Adrenal gland (tissue), 12 donors: ENCODE data around the gene MTOR. TPM values are rescaled to one million over a fixed set of nuclear protein-coding genes. Genes with fewer than 3 reads are reported as not detected.

Experiments used
- DNase-seq, 7 donors: peaks; one replicate each; pipeline ENCODE4 v3.0.0-alpha.2; 2019 to 2020
- H3K27ac ChIP-seq, 5 donors: fragments of 200-600 bp; sonication (generic) in 4 of 5; 1 replicate in 3 of 5; 2 replicates in 2 of 5; pipeline versions ENCODE4 v1.5.1 to v1.8.0; 2016 to 2020; ENCODE audit warnings: mild to moderate bottlenecking in 1 of 5
- H3K27me3 ChIP-seq: fragments of 200-600 bp; 2 replicates; pipeline ENCODE4 v1.8.0; 2021
- H3K36me3 ChIP-seq, 2 donors: fragments of 200-600 bp; replicated peaks in 1 of 2; 1 replicate in 1 of 2; 2 replicates in 1 of 2; pipeline versions ENCODE4 v1.5.1 to v1.8.0; 2018 to 2022
- H3K4me1 ChIP-seq, 2 donors: fragments of 200-600 bp; replicated peaks in 1 of 2; 1 replicate in 1 of 2; 2 replicates in 1 of 2; pipeline versions ENCODE4 v1.5.1 to v1.8.0; 2018 to 2021
- H3K4me3 ChIP-seq, 4 donors: fragments of 200-600 bp; sonication (generic) in 3 of 4; one replicate each; pipeline ENCODE4 v1.5.1; 2016 to 2018
- H3K9me3 ChIP-seq, 3 donors: fragments of 200-600 bp; sonication (generic) in 1 of 3; replicated peaks in 1 of 3; 1 replicate in 2 of 3; 2 replicates in 1 of 3; pipeline versions ENCODE4 v1.5.1 to v1.8.0; 2016 to 2021
- POLR2A ChIP-seq, 2 donors: fragments of 450-650 bp; IDR thresholded peaks; one replicate each; pipeline ENCODE4 v1.6.1; 2017; ENCODE audit warnings: antibody characterized with exemption in 2 of 2, mild to moderate bottlenecking in 2 of 2, moderate library complexity in 1 of 2
- WGBS, 4 donors: extraction: QIAGEN DNeasy Blood & Tissue Kit in 2 of 4; methylation state at CpG; one replicate each; pipeline versions ENCODE4 v1.1.5 to v1.1.7; 2013 to 2017; 5-methylcytosine and 5-hydroxymethylcytosine counted together
- intact Hi-C, 2 donors: fragments of 100-400 bp; cut with DNase I; formaldehyde crosslinking; loops; one replicate each; pipeline versions ENCODE4 v1.14.1 to v1.15.0; 2022 to 2023
- polyA plus RNA-seq, 3 donors: library from polyadenylated mRNA; stranded (reverse); fragments of 200-250 nt in 2 of 3; fragments of 350-450 nt in 1 of 3; fragmentation: Illumina TruSeq in 1 of 3; extraction: RNeasy Lipid Tissue Mini Kit (QIAGEN cat#74804) in 1 of 3; gene quantifications; one replicate each; pipeline ENCODE4 v1.2.3, GENCODE V29; 2013 to 2014
- total RNA-seq, 9 donors: library from RNA; depleted of rRNA in 4 of 9; stranded (reverse); fragments of >200 nt in 4 of 9; fragments of 120-200 nt in 1 of 9; fragmentation: NEBNext Ultra II Directional in 1 of 9; extraction: Animal tissue kit (Norgen Biotek cat#: 25700) in 1 of 9; gene quantifications; one replicate each; pipeline versions ENCODE4 v1.1.0 to v1.2.4, GENCODE V29; 2013 to 2023
- TF ChIP-seq, protein P1 (sequence below), 6 experiments: fragments of 450-650 bp in 4 of 6; fragments of 200-600 bp in 2 of 6; sonication (generic) in 1 of 6; IDR thresholded peaks; 1 replicate in 5 of 6; 2 replicates in 1 of 6; pipeline versions ENCODE4 v1.5.1 to v1.8.0; 2016 to 2021; ENCODE audit warnings: antibody characterized with exemption in 6 of 6, mild to moderate bottlenecking in 2 of 6, moderate library complexity in 1 of 6
- donor health status: healthy with polysubstance abuse.
- donor health status: Bipolar disorder and iron deficiency.
- donor health status: DM: yes; HTN: yes; CAD: no.
- donor health status: DM: no; HTN: no; CAD: no.
- donor health status: DM: no; HTN: no; CAD: no.
- donor health status: DM: yes; HTN: yes; CAD: no.

The MTOR gene
- total and polyA plus RNA-seq, 12 donors, result 21.4 to 45.3 (median 33.4) TPM

DNA sequence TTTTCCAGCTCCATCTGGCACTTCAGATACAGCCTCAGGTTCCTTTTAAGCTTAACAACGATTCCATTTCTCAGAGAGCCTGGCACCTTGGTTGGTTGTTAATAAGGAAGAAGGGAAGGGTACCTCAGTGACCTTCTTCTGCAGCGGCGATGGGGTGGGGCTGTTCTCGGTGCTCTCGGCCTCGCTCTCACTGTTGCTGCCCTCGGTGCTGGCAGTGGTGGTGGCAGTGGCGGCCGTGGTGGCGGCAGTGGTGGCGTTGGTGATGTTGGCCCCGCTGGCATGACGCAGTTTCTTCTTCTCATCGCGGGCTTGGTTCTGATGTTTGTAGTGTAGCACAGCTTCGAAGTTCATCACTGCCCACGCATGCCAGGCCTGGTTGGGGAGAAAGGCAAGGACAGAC, 131.9 kb downstream of the MTOR start:
- no peak for TF ChIP-seq POLR2A (IDR thresholded peaks at IDR 0.05)
- TF ChIP-seq, protein P1, sequence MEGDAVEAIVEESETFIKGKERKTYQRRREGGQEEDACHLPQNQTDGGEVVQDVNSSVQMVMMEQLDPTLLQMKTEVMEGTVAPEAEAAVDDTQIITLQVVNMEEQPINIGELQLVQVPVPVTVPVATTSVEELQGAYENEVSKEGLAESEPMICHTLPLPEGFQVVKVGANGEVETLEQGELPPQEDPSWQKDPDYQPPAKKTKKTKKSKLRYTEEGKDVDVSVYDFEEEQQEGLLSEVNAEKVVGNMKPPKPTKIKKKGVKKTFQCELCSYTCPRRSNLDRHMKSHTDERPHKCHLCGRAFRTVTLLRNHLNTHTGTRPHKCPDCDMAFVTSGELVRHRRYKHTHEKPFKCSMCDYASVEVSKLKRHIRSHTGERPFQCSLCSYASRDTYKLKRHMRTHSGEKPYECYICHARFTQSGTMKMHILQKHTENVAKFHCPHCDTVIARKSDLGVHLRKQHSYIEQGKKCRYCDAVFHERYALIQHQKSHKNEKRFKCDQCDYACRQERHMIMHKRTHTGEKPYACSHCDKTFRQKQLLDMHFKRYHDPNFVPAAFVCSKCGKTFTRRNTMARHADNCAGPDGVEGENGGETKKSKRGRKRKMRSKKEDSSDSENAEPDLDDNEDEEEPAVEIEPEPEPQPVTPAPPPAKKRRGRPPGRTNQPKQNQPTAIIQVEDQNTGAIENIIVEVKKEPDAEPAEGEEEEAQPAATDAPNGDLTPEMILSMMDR (IDR thresholded peaks at IDR 0.05), result no peak
- Histone ChIP-seq H3K27ac (no peak overlapping the region), H3K27me3 (no peaks in the 10 kb centered on the region), H3K36me3 (peaks cover 0 to 68% of the 10 kb centered on the region in 2 donors), H3K4me1 (peaks cover 0 to 26% of the 10 kb centered on the region in 2 donors), H3K4me3 (no peak overlapping the region), H3K9me3 (no peaks in the 10 kb centered on the region)
- intact Hi-C loops, result no loop called here
- WGBS, 4 donors, result 86 to 97% (median 94%) methylated on average over 1 to 17 of the region's 17 CpGs
- DNase-seq, result no peak

DNA sequence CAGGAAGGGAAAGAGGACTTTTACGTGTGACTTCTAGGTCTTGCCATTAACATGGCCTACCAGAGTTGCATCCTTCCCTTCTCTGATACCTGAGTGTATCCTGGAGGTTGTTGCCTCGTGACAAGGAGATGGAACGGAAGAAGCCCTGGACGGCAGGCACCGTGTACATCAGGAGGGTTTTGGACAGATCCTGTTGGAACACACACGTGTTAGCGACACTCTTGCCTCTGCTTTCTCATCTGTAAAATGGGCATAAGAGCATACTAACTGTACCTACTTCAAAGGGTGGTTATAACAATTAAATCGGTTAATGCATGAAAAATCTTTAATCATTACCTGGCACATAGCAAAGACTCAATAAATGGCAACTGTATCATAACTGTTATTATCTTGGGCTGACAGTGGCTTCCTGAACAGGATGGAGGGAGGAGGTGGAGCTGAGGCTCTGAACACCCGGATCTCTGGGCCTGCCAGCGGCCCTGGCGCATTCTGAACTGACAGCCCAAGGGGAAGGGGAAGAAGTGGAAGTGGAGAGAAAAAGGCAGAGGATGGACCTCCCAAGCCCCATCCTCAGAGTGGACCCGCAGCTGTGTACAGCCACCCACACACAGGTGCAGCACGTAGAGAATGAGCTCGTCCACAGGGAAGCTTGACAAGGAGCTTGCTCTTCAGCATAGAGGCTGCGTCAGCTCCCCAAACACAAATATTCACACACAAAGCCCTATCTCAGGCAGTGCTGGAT, 132.5 kb downstream of the MTOR start:
- H3K27ac ChIP-seq, result no peak overlapping the region

DNA sequence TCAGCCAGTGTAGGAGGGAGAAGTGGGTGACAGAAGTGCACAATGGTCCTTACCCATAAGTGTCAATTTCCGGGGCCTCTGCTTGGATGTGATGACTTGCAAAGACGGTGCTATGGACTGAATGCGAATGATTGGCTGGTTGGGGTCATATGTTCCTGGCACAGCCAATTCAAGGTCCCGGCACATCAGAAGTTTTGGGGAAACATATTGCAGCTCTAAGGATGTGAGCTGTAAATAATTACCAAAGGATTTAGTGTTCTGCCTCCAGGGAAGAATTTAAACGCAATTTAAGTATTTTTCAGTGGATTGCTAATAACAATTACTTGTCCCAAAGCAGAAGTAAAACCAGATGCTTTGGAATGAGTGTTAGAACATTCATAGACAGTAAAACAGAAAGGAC, 135.8 kb downstream of the MTOR start:
- Histone ChIP-seq H3K27ac (no peak overlapping the region), H3K27me3 (no peaks in the 10 kb centered on the region), H3K36me3 (peaks cover 0 to 93% of the 10 kb centered on the region in 2 donors), H3K9me3 (no peaks in the 10 kb centered on the region), H3K4me3 (no peak overlapping the region), H3K4me1 (peaks cover 0 to 2% of the 10 kb centered on the region in 2 donors)
- no peak for TF ChIP-seq POLR2A (IDR thresholded peaks at IDR 0.05)
- TF ChIP-seq, protein P1 (IDR thresholded peaks at IDR 0.05), result no peak
- intact Hi-C loops, result loop anchor here in 1 of 2 donors (10.0 kb wide), 1 partner anchor 108 kb away; no protein-coding TSS in a partner anchor
- no peak for DNase-seq
- 81 to 88% (median 82%) methylated on average over 5 of the region's 5 CpGs for WGBS, 4 donors

More for the DNA sequence above, 132.5 kb downstream of the MTOR start:
- TF ChIP-seq POLR2A (IDR thresholded peaks at IDR 0.05), result no peak
- TF ChIP-seq, protein P1 (IDR thresholded peaks at IDR 0.05), result no peak
- peaks cover 0 to 74% of the 10 kb centered on the region in 2 donors for H3K36me3 ChIP-seq
- no peaks in the 10 kb centered on the region for H3K27me3 ChIP-seq
- no peak for DNase-seq
- H3K9me3 ChIP-seq, result no peaks in the 10 kb centered on the region
- no peak overlapping the region for H3K4me3 ChIP-seq
- H3K4me1 ChIP-seq, result peaks cover 0 to 24% of the 10 kb centered on the region in 2 donors
- intact Hi-C loops, result loop anchor here in 1 of 2 donors (10.0 kb wide), 1 partner anchor 105 kb away; no protein-coding TSS in a partner anchor
- 91 to 96% (median 93%) methylated on average over 15 of the region's 15 CpGs for WGBS, 4 donors

DNA sequence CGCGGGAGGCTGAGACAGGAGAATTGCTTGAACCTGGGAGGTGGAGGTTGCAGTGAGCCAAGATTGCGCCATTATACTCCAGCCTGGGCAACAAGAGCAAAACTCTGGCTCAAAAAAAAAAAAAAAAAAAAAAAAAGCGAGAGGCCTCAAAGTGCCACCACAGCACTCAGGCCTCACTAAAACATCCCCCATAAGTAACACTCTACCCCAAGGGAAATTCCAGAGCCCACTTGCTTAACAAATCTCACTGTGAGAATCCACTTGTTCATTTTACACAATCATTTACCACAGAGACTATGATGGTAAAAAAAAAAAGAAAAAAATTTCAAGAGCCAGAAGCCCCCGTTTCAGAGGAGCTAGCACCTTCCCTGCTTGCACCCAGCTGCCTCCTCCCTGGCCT, 136.4 kb downstream of the MTOR start:
- no peaks in the 10 kb centered on the region for H3K27me3 ChIP-seq
- WGBS, 4 donors, result 85 to 94% (median 91%) methylated on average over 4 to 5 of the region's 5 CpGs
- H3K4me1 ChIP-seq, result no peaks in the 10 kb centered on the region
- no peak for DNase-seq
- H3K27ac ChIP-seq, result no peak overlapping the region
- H3K9me3 ChIP-seq, result no peaks in the 10 kb centered on the region
- no peak overlapping the region for H3K4me3 ChIP-seq
- intact Hi-C loops, result loop anchor here in 1 of 2 donors (10.0 kb wide), 1 partner anchor 109 kb away; no protein-coding TSS in a partner anchor
- TF ChIP-seq POLR2A (IDR thresholded peaks at IDR 0.05), result no peak
- TF ChIP-seq, protein P1 (IDR thresholded peaks at IDR 0.05), result no peak
- H3K36me3 ChIP-seq, result peaks cover 0 to 95% of the 10 kb centered on the region in 2 donors
